ENCODE measurements around the gene CRELD1.
A peak's percentile ranks its signal among the peaks of the same experiment; 100 is the strongest.
"Not testable (repeated sequence)": the region's sequence is repeated elsewhere in the genome, so short reads cannot be mapped to it uniquely, and the experiment has no call there.

Gene CRELD1

GRCh38 chr3:9935966-9936510 lies 2.4 kb downstream of the CRELD1 start:
- DNase-seq: no peak

- DNase-seq: no peak
These were observed 4.0 kb downstream of the CRELD1 start for GRCh38 chr3:9937486-9938238.

GRCh38 chr3:9938966-9939365 lies 5.3 kb downstream of the CRELD1 start:
- no peak for DNase-seq

- DNase-seq: not testable (repeated sequence)
These were observed 6.3 kb downstream of the CRELD1 start for GRCh38 chr3:9939906-9940305.

- no peak for DNase-seq
These were observed 7.1 kb downstream of the CRELD1 start for GRCh38 chr3:9940746-9941145.

- no peak for DNase-seq
These were observed 8.5 kb downstream of the CRELD1 start for GRCh38 chr3:9942164-9942563.

- DNase-seq: no peak
These were observed 9.5 kb downstream of the CRELD1 start for GRCh38 chr3:9942934-9943690.

- DNase-seq: no peak
These were observed 10.6 kb downstream of the CRELD1 start for GRCh38 chr3:9944271-9944670.

- no peak for DNase-seq
These were observed 11.7 kb downstream of the CRELD1 start for GRCh38 chr3:9945358-9945757.

GRCh38 chr3:9946112-9947024 lies 12.7 kb downstream of the CRELD1 start:
- peak; percentile 92 for DNase-seq

GRCh38 chr3:9947025-9947995 lies 13.7 kb downstream of the CRELD1 start:
- DNase-seq: peak; percentile 78

GRCh38 chr3:9948586-9948985 lies 15.0 kb downstream of the CRELD1 start:
- no peak for DNase-seq

- DNase-seq: no peak
These were observed 15.5 kb downstream of the CRELD1 start for GRCh38 chr3:9949115-9949514.

- DNase-seq: no peak
These were observed 16.0 kb downstream of the CRELD1 start for GRCh38 chr3:9949626-9950025.

GRCh38 chr3:9951126-9951525 lies 17.5 kb downstream of the CRELD1 start:
- DNase-seq: no peak

GRCh38 chr3:9951598-9951961 lies 17.9 kb downstream of the CRELD1 start:
- no peak for DNase-seq

- peak; percentile 71 for DNase-seq
These were observed 18.6 kb downstream of the CRELD1 start, which contains the start of gene PRRT3 for GRCh38 chr3:9951962-9952805. PRRT3 (minus strand) TSS chr3:9952408; CDS start chr3:9950115, 2,293 bp downstream.

- DNase-seq: peak; percentile 91
These were observed 21.5 kb downstream of the CRELD1 start for GRCh38 chr3:9955067-9955502.

GRCh38 chr3:9955611-9956352 lies 22.1 kb downstream of the CRELD1 start:
- DNase-seq: peak; percentile 31

- no peak for DNase-seq
These were observed 23.6 kb downstream of the CRELD1 start for GRCh38 chr3:9957214-9957613.
